Hepatocyte (in vitro differentiated cells): ENCODE data around the gene NCLN.

Source experiments
- CTCF ChIP-seq: fragments of 200-600 bp; sonication (generic); IDR thresholded peaks from 2 replicates; pipeline ENCODE4 v1.5.1; 2016; ENCODE audit warnings: antibody characterized with exemption, mild to moderate bottlenecking; ENCODE audit not compliant: poor library complexity
- EZH2 ChIP-seq: fragments of 200-600 bp; sonication (generic); IDR thresholded peaks from 2 replicates; pipeline ENCODE4 v1.6.1; 2016; ENCODE audit warnings: antibody characterized with exemption, mild to moderate bottlenecking, borderline replicate concordance

- TF ChIP-seq CTCF (no peak), EZH2 (no peak)
Observed at GRCh38 chr19:3140667-3141038, 45.1 kb upstream of the NCLN start.
